Measurements from ENCODE around the gene SLC44A1.
A peak's percentile ranks its signal among the peaks of the same experiment; 100 is the strongest.

SLC44A1 gene

DNA sequence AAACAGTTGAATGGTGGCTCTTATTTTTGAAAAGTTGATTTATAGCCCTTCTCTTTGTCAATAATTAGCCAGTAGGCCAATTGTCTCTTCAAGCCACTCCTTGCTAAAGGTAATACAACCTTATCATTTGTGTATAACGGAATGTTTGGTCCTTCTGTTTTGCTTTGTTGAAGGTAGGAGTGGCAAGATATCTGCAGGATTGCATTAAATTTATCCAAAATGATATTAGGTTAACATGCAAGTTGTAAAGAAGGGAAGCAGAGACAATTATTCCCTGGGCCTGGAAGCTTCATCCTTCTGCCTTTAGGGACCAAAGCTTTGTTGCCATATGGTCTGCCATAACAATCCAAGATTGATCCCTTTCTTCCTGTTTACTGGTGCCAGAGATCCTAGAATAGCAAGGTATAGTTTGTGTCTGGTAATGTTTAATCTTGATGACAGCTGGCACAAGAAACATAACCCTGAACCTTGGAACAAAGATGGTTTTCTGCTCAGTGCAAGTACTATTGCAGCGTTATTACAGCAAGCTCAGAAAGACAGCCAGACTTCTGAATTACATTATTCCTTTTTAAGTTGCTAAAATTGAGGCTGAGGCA is 187.9 kb downstream of the SLC44A1 start:
- Mint-ChIP-seq H3K27me3 (peaks cover 2% of the 10 kb centered on the region), H3K4me3 (no peak overlapping the region), H3K4me1 (no peaks in the 10 kb centered on the region), H3K9me3 (no peaks in the 10 kb centered on the region), H3K27ac (no peak overlapping the region), H3K36me3 (ENCODE audit: low read depth) (no peaks in the 10 kb centered on the region)
- ATAC-seq (no peak), DNase-seq (no peak)

DNA sequence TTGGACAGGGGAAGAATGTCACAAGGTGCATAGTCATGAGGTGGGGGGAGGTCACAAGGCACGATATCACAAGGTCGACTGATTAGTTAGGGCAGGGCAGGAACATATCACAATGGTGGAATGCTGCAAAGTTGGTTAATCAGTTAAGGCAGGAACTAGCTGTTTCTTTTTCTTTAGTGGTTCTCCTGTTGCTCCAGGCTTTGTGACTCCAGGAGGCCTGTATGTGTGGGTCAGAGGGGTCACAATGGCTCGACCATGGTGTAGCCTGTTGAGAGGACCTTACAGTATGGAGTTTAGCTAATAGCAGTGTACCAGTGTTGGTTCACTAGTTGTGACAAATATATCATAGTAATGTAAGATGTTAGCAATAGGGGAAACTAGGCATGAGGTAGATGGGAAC is 191.0 kb downstream of the SLC44A1 start:
- DNase-seq (no peak), ATAC-seq (no peak)
- H3K4me3 Mint-ChIP-seq, result no peak overlapping the region
- H3K9me3 Mint-ChIP-seq, result no peaks in the 10 kb centered on the region
- H3K27ac Mint-ChIP-seq, result no peak overlapping the region
- no peaks in the 10 kb centered on the region for H3K4me1 Mint-ChIP-seq
- H3K27me3 Mint-ChIP-seq, result peaks cover 2% of the 10 kb centered on the region
- no peaks in the 10 kb centered on the region for H3K36me3 Mint-ChIP-seq (ENCODE audit: low read depth)

- ATAC-seq (no peak), DNase-seq (no peak)
- no peaks in the 10 kb centered on the region for H3K4me1 Mint-ChIP-seq
- H3K9me3 Mint-ChIP-seq, result no peaks in the 10 kb centered on the region
- no peaks in the 10 kb centered on the region for H3K36me3 Mint-ChIP-seq (ENCODE audit: low read depth)
- H3K27ac Mint-ChIP-seq, result no peak overlapping the region
- no peak overlapping the region for H3K4me3 Mint-ChIP-seq
- peaks cover 2% of the 10 kb centered on the region for H3K27me3 Mint-ChIP-seq
Observed at GRCh38 chr9:105436783-105437182, 192.3 kb downstream of the SLC44A1 start.

GRCh38 chr9:105437704-105438103 is 193.3 kb downstream of the SLC44A1 start:
- Mint-ChIP-seq H3K27ac (no peak overlapping the region), H3K9me3 (no peaks in the 10 kb centered on the region), H3K36me3 (ENCODE audit: low read depth) (no peaks in the 10 kb centered on the region), H3K27me3 (peaks cover 2% of the 10 kb centered on the region), H3K4me1 (no peaks in the 10 kb centered on the region), H3K4me3 (no peak overlapping the region)
- DNase-seq (no peak), ATAC-seq (no peak)

DNA sequence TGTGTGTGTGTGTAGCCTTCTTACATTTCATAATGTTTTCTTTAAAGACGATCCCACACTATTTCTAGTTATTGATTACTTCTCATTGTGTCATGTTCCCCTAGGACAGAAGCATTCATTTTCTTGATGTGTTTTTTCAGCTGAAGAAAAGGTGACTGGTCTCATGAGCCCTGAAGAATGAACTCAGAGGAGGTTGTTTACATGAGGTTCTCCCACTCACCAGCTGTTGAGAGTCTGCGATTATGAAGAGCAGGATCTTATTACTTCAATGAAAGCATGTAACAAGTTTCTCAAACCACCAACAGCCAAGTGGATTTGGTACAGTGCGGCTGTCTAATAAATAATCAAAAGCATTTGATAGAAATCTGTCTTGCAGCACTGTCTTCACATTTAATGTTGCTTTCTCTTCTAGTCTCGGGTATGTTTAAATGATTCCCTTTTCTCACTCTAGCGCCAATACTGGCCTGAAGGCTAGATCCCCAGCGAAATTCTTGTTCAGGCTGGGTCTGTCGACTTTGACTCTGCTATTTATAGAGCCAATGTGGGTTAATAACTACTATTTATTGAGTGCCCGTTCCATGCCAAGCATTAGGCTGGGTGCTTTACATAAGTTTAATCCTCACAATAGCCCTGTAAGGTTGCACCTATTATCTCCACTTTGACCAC is 193.8 kb downstream of the SLC44A1 start:
- Mint-ChIP-seq H3K27ac (no peak overlapping the region), H3K9me3 (no peaks in the 10 kb centered on the region), H3K36me3 (ENCODE audit: low read depth) (no peaks in the 10 kb centered on the region), H3K27me3 (peaks cover 2% of the 10 kb centered on the region), H3K4me3 (no peak overlapping the region), H3K4me1 (no peaks in the 10 kb centered on the region)
- ATAC-seq, result no peak
- no peak for DNase-seq

- ATAC-seq (no peak), DNase-seq (no peak)
- Mint-ChIP-seq H3K27ac (no peak overlapping the region), H3K4me1 (no peaks in the 10 kb centered on the region), H3K4me3 (no peak overlapping the region), H3K9me3 (no peaks in the 10 kb centered on the region), H3K36me3 (ENCODE audit: low read depth) (no peaks in the 10 kb centered on the region), H3K27me3 (no peaks in the 10 kb centered on the region)
Observed at GRCh38 chr9:105439428-105439827, 195.0 kb downstream of the SLC44A1 start.

DNA sequence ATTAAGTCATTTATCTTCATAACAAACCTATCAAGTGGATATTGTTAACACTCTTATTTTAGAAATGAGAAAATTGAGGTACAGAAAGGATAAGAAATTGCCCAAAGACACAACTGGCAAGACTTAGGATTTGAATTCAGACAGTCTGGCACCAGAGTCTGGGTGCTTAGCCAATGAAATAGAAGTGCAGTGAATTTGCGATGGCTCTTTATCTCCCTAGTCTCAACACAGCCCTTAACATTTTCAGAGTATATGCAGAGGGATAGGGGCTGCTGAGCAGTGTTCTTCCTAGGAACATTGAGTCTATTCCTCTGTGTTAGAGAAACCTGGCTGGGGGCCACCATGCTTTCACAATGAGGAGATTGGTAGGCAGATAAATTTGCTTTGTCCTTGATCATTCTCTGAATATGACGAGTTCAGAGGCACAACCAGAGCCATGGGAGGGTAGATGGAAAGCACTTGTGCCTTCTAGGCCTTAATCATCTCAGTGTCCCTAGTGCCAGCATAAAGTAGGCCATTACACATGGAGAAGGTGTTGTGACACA is 197.2 kb downstream of the SLC44A1 start:
- Mint-ChIP-seq H3K4me1 (no peaks in the 10 kb centered on the region), H3K27ac (no peak overlapping the region), H3K9me3 (no peaks in the 10 kb centered on the region), H3K4me3 (no peak overlapping the region), H3K27me3 (no peaks in the 10 kb centered on the region), H3K36me3 (ENCODE audit: low read depth) (no peaks in the 10 kb centered on the region)
- ATAC-seq (no peak), DNase-seq (no peak)

DNA sequence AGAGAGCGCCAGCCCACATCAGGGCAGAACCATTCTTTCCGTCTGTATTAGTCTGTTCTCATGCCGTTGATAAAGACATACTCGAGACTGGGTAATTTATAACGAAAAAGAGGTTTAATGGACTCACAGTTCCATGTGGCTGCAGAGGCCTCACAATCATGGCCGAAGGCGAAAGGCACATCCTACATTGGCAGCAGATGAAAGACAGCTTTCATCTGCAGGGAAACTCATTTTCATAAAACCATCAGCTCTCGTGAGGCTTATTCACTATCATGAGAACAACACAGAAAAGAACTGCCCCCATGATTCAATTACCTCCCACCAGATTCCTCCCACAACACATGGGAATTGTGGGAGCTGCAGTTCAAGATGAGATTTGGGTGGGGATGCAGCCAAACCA is 198.7 kb downstream of the SLC44A1 start:
- ATAC-seq (no peak), DNase-seq (no peak)
- peaks cover 5% of the 10 kb centered on the region for H3K4me1 Mint-ChIP-seq
- H3K9me3 Mint-ChIP-seq, result no peaks in the 10 kb centered on the region
- no peaks in the 10 kb centered on the region for H3K27me3 Mint-ChIP-seq
- H3K36me3 Mint-ChIP-seq (ENCODE audit: low read depth), result no peaks in the 10 kb centered on the region
- no peak overlapping the region for H3K4me3 Mint-ChIP-seq
- H3K27ac Mint-ChIP-seq, result no peak overlapping the region

GRCh38 chr9:105444130-105444529 is 199.7 kb downstream of the SLC44A1 start:
- ATAC-seq, result no peak
- no peaks in the 10 kb centered on the region for H3K36me3 Mint-ChIP-seq (ENCODE audit: low read depth)

GRCh38 chr9:105445203-105445881 is 200.9 kb downstream of the SLC44A1 start:
- no peaks in the 10 kb centered on the region for H3K36me3 Mint-ChIP-seq (ENCODE audit: low read depth)
- ATAC-seq (no peak), DNase-seq (no peak)
- no peaks in the 10 kb centered on the region for H3K9me3 Mint-ChIP-seq
- no peak overlapping the region for H3K27ac Mint-ChIP-seq
- peaks cover 14% of the 10 kb centered on the region for H3K4me1 Mint-ChIP-seq
- H3K27me3 Mint-ChIP-seq, result peaks cover 7% of the 10 kb centered on the region
- no peak overlapping the region for H3K4me3 Mint-ChIP-seq

More at GRCh38 chr9:105444130-105444529, 199.7 kb downstream of the SLC44A1 start:
- Mint-ChIP-seq H3K27me3 (peaks cover 5% of the 10 kb centered on the region), H3K9me3 (no peaks in the 10 kb centered on the region), H3K4me1 (peaks cover 12% of the 10 kb centered on the region), H3K4me3 (no peak overlapping the region), H3K27ac (no peak overlapping the region)
- no peak for DNase-seq

DNA sequence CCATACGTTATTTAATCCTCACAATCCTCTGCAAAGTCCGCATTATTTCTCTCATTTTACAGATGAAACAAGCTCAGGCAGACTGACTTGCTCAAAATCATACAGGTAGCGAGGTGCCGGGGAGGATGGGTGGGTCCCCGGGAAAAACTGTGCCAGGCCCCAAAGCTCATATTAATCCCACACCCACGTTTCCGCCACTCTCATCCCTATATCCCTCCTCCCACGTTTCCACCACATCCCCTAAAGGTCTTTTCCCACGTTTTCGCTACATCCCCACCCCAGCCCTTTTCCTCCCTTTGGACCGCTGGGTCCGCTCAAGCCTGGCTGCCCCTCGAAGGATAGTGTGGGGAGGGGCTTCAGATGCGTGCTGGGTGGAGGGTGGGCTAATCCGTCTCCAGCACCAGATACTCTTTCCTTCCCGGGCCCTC is 202.9 kb downstream of the SLC44A1 start:
- no peaks in the 10 kb centered on the region for H3K9me3 Mint-ChIP-seq
- peak overlapping the region; percentile 31 for H3K27ac Mint-ChIP-seq
- peaks cover 7% of the 10 kb centered on the region for H3K27me3 Mint-ChIP-seq
- H3K36me3 Mint-ChIP-seq (ENCODE audit: low read depth), result no peaks in the 10 kb centered on the region
- peaks cover 14% of the 10 kb centered on the region for H3K4me1 Mint-ChIP-seq
- ATAC-seq, result no peak
- no peak for DNase-seq
- peak overlapping the region; percentile 82 for H3K4me3 Mint-ChIP-seq

DNA sequence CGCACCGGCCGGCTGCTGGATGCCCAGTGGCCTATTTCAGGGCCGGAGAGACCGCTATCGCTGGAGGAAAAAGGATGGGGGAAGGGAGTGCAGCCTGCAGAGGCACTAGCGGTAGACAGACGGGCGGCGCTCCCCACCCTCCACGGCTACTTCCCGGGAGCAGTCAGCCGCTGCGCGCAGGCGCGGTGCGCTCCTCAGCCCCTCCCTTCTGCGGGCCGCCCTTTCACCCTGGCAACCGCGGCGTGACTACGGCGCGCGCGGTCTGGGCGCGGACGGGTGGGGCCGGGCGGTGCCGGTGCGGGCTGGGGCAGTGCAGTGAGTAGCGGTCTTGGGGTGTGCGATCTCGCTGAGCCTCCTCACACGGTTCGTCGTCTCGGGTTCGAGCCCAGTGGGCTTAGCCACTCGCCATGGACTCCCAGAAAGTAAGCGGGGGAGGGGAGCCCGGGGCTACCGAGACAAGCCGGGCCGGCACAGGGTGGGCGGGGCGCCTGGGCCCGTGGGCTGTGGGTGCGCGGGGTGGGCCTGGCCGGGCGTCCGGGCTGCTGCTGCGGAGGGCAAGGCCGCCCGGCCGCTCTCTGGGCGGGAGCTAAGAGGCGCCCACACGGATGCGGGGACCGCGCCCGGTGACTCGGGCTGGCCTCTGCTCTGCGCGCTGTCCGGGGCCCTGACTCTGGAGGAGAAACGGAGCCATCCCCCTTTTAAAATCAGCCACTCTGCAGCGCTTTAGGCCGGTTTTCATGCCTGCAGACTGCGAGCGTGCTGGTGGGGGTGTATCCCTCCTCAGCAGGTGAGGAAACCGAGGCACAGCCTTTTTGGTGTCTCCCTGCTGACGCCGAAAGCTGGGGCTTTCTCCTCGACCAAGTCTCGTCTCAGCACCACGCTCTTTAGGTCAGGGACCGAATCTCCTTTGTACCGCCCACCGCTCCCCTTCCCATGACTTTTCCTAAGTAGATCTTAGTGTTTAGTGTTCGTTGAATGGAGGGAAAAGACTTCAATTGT is 203.7 kb downstream of the SLC44A1 start, which contains the start of gene FSD1L:
TSS of gene FSD1L (plus strand) at position 221 of the 999 bp plus-strand sequence. CDS start at position 408, 187 bp downstream.
- ATAC-seq (peak; percentile 97), DNase-seq (peak; percentile 87)
- Mint-ChIP-seq H3K4me1 (peaks cover 14% of the 10 kb centered on the region), H3K27me3 (peaks cover 7% of the 10 kb centered on the region), H3K9me3 (no peaks in the 10 kb centered on the region), H3K27ac (peak within 1 kb of the TSS; percentile 71), H3K4me3 (peak within 1 kb of the TSS; percentile 82), H3K36me3 (ENCODE audit: low read depth) (no peaks in the 10 kb centered on the region)

GRCh38 chr9:105449081-105449480 is 204.6 kb downstream of the SLC44A1 start:
- Mint-ChIP-seq H3K27me3 (peaks cover 7% of the 10 kb centered on the region), H3K4me3 (peak overlapping the region; percentile 82), H3K4me1 (peaks cover 14% of the 10 kb centered on the region), H3K9me3 (no peaks in the 10 kb centered on the region), H3K27ac (no peak overlapping the region), H3K36me3 (ENCODE audit: low read depth) (no peaks in the 10 kb centered on the region)
- ATAC-seq (no peak), DNase-seq (no peak)

DNA sequence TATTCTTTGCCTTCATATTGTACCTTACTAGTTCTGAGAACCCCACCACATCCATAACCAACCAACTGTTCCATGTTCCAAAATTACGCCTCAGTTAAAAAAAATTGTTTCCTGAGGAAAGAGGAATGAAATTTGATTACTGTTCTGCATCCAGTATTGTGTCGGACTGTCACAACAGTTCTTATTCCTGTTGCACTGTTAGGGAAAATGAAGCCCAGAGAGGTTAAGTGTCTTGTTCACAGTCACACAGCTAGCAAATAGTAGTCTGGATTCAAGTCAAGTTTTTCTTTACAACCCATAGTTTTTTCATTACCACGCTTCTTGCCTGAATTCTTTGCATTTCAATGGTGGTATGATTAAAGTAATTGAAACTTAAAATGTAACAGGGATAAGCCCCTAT is 207.7 kb downstream of the SLC44A1 start:
- H3K4me3 Mint-ChIP-seq, result no peak overlapping the region
- DNase-seq (no peak), ATAC-seq (no peak)
- no peaks in the 10 kb centered on the region for H3K36me3 Mint-ChIP-seq (ENCODE audit: low read depth)
- H3K27ac Mint-ChIP-seq, result no peak overlapping the region
- peaks cover 7% of the 10 kb centered on the region for H3K27me3 Mint-ChIP-seq
- peaks cover 14% of the 10 kb centered on the region for H3K4me1 Mint-ChIP-seq
- H3K9me3 Mint-ChIP-seq, result no peaks in the 10 kb centered on the region
